Pancreas (tissue), 10 donors: ENCODE results near the gene RNFT2. TPM values are rescaled to one million over a fixed set of nuclear protein-coding genes. Genes with fewer than 3 reads are reported as not detected.

ENCODE experiments used
- ATAC-seq, 4 donors: fragments of 200-7000 bp; cut with Tn5 transposase; one replicate each; pipeline versions ENCODE4 v1.8.0 to v1.9.1; 2020; ENCODE audit warnings: mild to moderate bottlenecking in 4 of 4, moderate library complexity in 4 of 4
- DNase-seq, 6 donors: peaks; one replicate each; pipeline ENCODE4 v3.0.0-alpha.2; 2020
- FAIRE-seq: peaks from 2 replicates; lab custom pipeline; 2012; peaks lifted over from hg19 to GRCh38; lab: Jason Lieb, UNC
- H3K27ac ChIP-seq, 4 donors: fragments of 200-600 bp; sonication (generic); 1 replicate in 3 of 4; 2 replicates in 1 of 4; pipeline versions ENCODE4 v1.5.0 to v1.8.0; 2020
- H3K27me3 ChIP-seq, 4 donors: fragments of 200-600 bp; one replicate each; pipeline ENCODE4 v1.8.0; 2021
- H3K36me3 ChIP-seq, 3 donors: fragments of 200-600 bp; sonication (generic) in 1 of 3; one replicate each; pipeline versions ENCODE4 v1.5.0 to v1.8.0; 2020 to 2021
- H3K4me1 ChIP-seq, 3 donors: fragments of 200-600 bp; one replicate each; pipeline ENCODE4 v1.8.0; 2021
- H3K4me3 ChIP-seq, 4 donors: fragments of 200-600 bp; sonication (generic) in 2 of 4; one replicate each; pipeline versions ENCODE4 v1.5.0 to v1.8.0; 2020 to 2021
- H3K9me3 ChIP-seq, 4 donors: fragments of 200-600 bp; one replicate each; pipeline ENCODE4 v1.8.0; 2021
- CTCF ChIP-seq, 4 donors: fragments of 200-600 bp; sonication (generic) in 3 of 4; IDR thresholded peaks; one replicate each; pipeline versions ENCODE4 v1.5.0 to v1.8.0; 2021; ENCODE audit warnings: antibody characterized with exemption in 4 of 4
- WGBS, 2 donors: extraction: QIAGEN DNeasy Blood & Tissue Kit; methylation state at CpG; one replicate each; pipeline ENCODE4 v1.1.7; 2013; 5-methylcytosine and 5-hydroxymethylcytosine counted together
- intact Hi-C, 3 donors: fragments of 100-400 bp; cut with DNase I; formaldehyde crosslinking; loops; one replicate each; pipeline versions ENCODE4 v1.11.1 to v1.14.2; 2022
- polyA plus RNA-seq, 2 donors: library from polyadenylated mRNA; stranded (reverse); fragments of 200-250 nt; gene quantifications; one replicate each; pipeline ENCODE4 v1.2.3, GENCODE V29; 2013
- total RNA-seq, 6 donors: library from RNA; stranded (reverse); fragmentation: NEBNext Ultra II Directional in 4 of 6; extraction: Animal tissue kit (Norgen Biotek cat#: 25700) in 4 of 6; gene quantifications; one replicate each; pipeline versions ENCODE4 v1.2.1 to v1.2.4, GENCODE V29; 2021 to 2023
- donor health status: healthy with polysubstance abuse.
- donor health status: DM: no; HTN: no; CAD: no; lungs with moderate emphysema.
- donor health status: DM: no; HTN: no; CAD: no.
- donor health status: control.
- donor health status: control.
- donor health status: Bipolar disorder and iron deficiency.
- donor health status: DM: yes; HTN: yes; CAD: no.
- donor health status: DM: no; HTN: no; CAD: no.
- donor health status: DM: no; HTN: no; CAD: no.
- donor health status: DM: yes; HTN: yes; CAD: no.

The RNFT2 gene
- total and polyA plus RNA-seq, 8 donors, result 0.51 to 2.6 (median 1.5) TPM

- Histone ChIP-seq H3K9me3 (no peaks in the 10 kb centered on the region), H3K27ac (no peak overlapping the region), H3K4me1 (peaks cover 0 to 6% (median 0%) of the 10 kb centered on the region in 3 donors), H3K27me3 (no peaks in the 10 kb centered on the region), H3K36me3 (no peaks in the 10 kb centered on the region), H3K4me3 (no peak overlapping the region)
- peak; percentile 82 to 97 (median 96) for ATAC-seq
- no peak for FAIRE-seq
- intact Hi-C loops, result loop anchor here in 1 of 3 donors (10.0 kb wide), 1 partner anchor 704 kb away; no protein-coding TSS in a partner anchor
- peak; percentile 44 to 71 (median 54) for DNase-seq
- peak; percentile 26 to 58 (median 52) for TF ChIP-seq CTCF (IDR thresholded peaks at IDR 0.05)
- WGBS, 2 donors, result 12 to 15% methylated on average over 26 of the region's 26 CpGs
These were observed 29.0 kb upstream of the RNFT2 start for GRCh38 chr12:116708826-116709756.

- intact Hi-C loops, result loop anchor here in 2 of 3 donors (10.0 kb wide), 2 partner anchors 705 to 715 kb away; no protein-coding TSS in a partner anchor
- DNase-seq, result no peak
- WGBS, 2 donors, result 56 to 72% methylated on average over 10 of the region's 10 CpGs
- no peak for ATAC-seq
- TF ChIP-seq CTCF (IDR thresholded peaks at IDR 0.05), result no peak
- H3K27me3 ChIP-seq, result no peaks in the 10 kb centered on the region
- no peak overlapping the region for H3K27ac ChIP-seq
- no peak overlapping the region for H3K4me3 ChIP-seq
- no peak for FAIRE-seq
- H3K9me3 ChIP-seq, result no peaks in the 10 kb centered on the region
- H3K36me3 ChIP-seq, result no peaks in the 10 kb centered on the region
- H3K4me1 ChIP-seq, result peaks cover 0 to 6% (median 0%) of the 10 kb centered on the region in 3 donors
These were observed 28.3 kb upstream of the RNFT2 start for GRCh38 chr12:116709768-116710167.

GRCh38 chr12:116710370-116711150 lies 27.6 kb upstream of the RNFT2 start:
- FAIRE-seq, result no peak
- Histone ChIP-seq H3K4me1 (peaks cover 0 to 6% (median 0%) of the 10 kb centered on the region in 3 donors), H3K9me3 (no peaks in the 10 kb centered on the region), H3K27me3 (no peaks in the 10 kb centered on the region), H3K4me3 (no peak overlapping the region), H3K36me3 (no peaks in the 10 kb centered on the region), H3K27ac (no peak overlapping the region)
- intact Hi-C loops, result loop anchor here in 1 of 3 donors (10.0 kb wide), 1 partner anchor 716 kb away; no protein-coding TSS in a partner anchor
- no peak for TF ChIP-seq CTCF (IDR thresholded peaks at IDR 0.05)
- 33 to 36% methylated on average over 8 of the region's 8 CpGs for WGBS, 2 donors
- no peak for ATAC-seq
- DNase-seq, result no peak

- intact Hi-C loops, result loop anchor here in 1 of 3 donors (10.0 kb wide), 1 partner anchor 718 kb away; no protein-coding TSS in a partner anchor
- TF ChIP-seq CTCF (IDR thresholded peaks at IDR 0.05), result no peak
- peaks cover 0 to 6% (median 0%) of the 10 kb centered on the region in 3 donors for H3K4me1 ChIP-seq
- WGBS, 2 donors, result 71 to 73% methylated on average over 17 of the region's 17 CpGs
- no peak overlapping the region for H3K4me3 ChIP-seq
- peaks cover 0 to 14% (median 0%) of the 10 kb centered on the region in 3 donors for H3K36me3 ChIP-seq
- H3K27ac ChIP-seq, result peak overlapping the region in 1 of 4 donors; percentile 28
- FAIRE-seq (no peak), DNase-seq (no peak), ATAC-seq (peak in 2 of 4 donors; percentile 14 to 19)
- no peaks in the 10 kb centered on the region for H3K27me3 ChIP-seq
- H3K9me3 ChIP-seq, result no peaks in the 10 kb centered on the region
These were observed 25.4 kb upstream of the RNFT2 start for GRCh38 chr12:116712458-116713303.
